Measurements from ENCODE around the gene HMGCS2.

HMGCS2 gene

GRCh38 chr1:119768778-119769177 lies at the start of gene HMGCS2:
Gene HMGCS2 (minus strand): TSS chr1:119768905. CDS start chr1:119768844, 61 bp downstream.
- DNase-seq: no peak

GRCh38 chr1:119818181-119818580 lies 49.5 kb upstream of the HMGCS2 start:
- no peak for DNase-seq

- peak in 1 of 2 experiments; percentile 7 for DNase-seq
Measured at GRCh38 chr1:119816407-119816806, 47.7 kb upstream of the HMGCS2 start.

- no peak for DNase-seq
Measured at GRCh38 chr1:119815928-119816327, 47.2 kb upstream of the HMGCS2 start.

DNA sequence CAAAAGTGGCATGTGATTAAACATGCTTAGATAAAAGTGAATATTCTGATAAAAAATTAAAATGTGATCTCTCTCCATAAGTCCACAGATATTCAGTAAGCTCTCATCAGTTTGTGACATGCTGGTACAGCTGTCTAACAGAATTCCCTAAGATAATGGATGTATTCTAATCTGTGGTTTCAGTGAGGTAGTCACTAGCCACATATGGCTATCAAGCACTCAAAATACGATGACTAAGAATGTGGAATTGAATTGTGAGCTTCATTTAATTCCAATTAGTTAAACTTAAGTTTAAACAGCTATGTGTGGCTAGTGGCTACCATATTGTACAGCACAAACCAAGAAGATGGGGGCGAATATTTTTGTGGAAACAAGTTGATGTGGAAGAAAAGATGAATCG lies 46.7 kb upstream of the HMGCS2 start:
- no peak for DNase-seq

DNA sequence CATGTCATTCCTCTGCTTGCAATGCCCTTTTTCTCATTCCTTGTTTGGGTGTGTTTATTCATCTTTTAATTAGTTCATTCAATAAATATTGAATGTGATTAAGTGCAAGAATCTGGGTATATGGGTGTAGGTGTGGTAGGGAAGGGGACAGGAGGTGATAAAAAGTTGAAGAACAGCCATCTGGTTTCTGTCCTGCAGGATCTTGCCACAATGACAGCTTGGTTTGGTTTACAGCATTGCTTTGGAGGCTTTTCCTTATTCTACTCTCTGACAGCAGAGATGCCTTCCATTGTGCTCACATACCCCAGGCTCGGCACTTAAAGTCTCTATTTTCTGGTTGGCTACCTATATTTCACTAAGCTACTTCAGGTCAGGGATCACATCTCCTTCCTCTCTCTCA lies 45.6 kb upstream of the HMGCS2 start:
- DNase-seq: no peak

GRCh38 chr1:119811985-119812557 lies 43.4 kb upstream of the HMGCS2 start:
- DNase-seq: no peak

DNA sequence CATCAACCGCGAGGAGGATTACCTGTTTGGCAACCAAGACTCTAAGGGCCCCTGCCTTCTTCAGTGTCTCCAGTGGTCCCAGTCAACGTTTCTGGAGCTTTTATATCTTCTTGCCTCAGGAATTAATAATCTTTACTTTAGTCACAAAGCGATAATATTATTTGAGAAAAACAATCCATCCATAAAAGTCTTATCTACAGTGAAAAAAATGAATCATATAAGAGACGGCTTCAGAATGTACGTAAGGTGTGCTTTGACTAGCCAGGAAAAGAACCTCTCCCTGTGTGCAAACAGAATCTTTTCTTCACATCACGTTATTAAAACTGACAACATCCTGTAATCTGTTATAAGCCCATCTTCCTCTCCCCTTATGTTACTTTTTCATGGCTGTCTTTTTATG lies 42.7 kb upstream of the HMGCS2 start, which contains the start of gene REG4:
TSS of gene REG4 (minus strand) at position 74 of the 400 bp plus-strand sequence. CDS start 2,691 bp downstream, outside the sequence.
- no peak for DNase-seq

GRCh38 chr1:119808972-119809550 lies 40.4 kb upstream of the HMGCS2 start:
- DNase-seq: peak; percentile 8 to 64

DNA sequence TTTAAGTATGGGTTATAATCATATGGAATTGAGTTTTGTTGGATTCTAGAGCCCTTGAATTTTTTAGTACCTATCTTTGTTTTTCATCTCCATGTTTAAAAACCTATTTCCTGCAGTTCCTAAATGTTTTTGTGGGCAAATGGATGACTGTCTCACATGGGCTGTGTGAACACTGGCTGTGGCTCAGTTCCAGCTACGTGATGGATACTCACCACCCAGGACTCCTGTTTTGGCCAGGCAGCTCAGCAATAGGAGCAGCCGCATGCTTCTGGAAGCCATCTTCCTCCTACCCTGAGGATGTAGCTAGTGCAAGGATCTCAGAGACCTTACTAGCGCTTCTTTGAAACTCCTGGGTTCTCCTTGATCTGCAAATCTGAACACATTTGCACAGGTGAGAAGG lies 39.8 kb upstream of the HMGCS2 start:
- DNase-seq: no peak

DNA sequence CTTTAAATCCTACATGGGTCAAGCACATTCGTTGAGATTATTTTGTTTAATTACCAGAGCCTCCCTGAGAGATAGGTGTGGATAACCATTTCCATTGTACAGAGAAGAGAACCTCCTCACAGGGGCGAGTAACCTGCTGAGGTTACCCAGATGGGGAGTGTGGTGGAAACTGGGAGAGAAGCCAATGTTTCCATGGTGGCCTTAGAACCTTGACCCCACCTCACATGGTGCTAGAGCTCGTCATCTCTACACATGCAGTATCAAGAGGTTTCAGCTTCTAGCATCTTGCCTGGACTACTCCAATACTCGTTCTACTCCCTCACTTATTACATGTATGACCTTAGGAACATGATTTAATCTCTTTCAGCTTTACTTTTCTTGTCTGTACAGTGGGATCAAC lies 37.8 kb upstream of the HMGCS2 start:
- DNase-seq: no peak

GRCh38 chr1:119805746-119806145 lies 37.0 kb upstream of the HMGCS2 start:
- DNase-seq: no peak

DNA sequence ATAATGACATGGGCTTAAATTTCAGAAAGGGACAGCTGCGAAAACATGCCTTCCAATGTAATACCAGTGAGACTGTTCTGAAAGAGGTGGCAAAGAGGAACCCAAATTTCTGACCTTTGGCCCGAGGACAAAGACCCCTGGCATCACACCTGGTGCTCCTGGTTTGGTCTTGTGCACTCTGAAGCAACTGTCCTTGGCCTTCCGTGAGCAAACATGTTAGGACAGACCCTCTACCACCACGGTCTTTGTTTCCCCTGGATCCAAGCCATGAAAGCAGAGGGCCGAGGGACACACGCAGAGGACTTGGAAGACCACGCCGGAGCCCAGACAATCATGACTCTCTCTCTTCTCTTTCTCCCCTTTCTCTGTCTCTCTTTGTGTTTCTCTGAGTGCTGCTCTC lies 36.5 kb upstream of the HMGCS2 start:
- no peak for DNase-seq

- no peak for DNase-seq
Measured at GRCh38 chr1:119799599-119800177, 31.0 kb upstream of the HMGCS2 start.

DNA sequence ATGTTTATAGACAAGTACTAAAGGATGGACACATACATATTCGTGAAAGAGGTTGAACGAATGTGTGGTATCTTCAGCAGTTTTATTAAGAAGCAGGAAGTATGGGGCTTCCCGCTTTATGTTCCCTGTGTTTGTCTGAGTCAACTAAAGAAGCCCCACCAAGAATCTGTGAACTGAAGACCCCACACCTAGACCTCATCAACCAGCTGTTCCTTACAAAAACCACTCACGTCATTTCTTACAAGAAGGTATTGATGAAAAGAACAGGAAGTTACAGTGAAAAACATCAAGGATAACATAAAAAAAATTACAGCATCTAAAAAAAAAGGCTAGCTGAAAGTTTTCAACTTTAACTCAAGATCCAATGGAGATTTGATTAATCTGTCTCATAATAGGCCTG lies 30.3 kb upstream of the HMGCS2 start:
- no peak for DNase-seq

DNA sequence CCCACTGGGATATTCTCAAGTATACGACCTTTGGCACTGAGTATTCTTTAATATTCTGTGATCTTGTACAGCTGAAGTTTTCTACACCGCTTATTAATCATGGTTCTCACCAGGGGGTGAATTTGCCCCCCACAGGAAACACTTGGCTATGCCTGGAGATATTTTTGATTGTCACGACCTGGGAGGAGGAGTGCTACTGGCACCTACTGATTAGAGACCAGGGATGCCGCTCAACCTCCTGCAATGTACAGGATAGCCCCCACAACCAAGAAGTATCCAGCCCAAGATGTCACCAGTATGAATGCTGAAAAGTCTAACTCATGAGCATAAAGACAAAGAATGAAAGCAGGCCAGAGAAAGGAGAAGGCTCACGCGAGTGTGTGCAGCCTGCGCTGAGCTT lies 28.9 kb upstream of the HMGCS2 start:
- DNase-seq: no peak

DNA sequence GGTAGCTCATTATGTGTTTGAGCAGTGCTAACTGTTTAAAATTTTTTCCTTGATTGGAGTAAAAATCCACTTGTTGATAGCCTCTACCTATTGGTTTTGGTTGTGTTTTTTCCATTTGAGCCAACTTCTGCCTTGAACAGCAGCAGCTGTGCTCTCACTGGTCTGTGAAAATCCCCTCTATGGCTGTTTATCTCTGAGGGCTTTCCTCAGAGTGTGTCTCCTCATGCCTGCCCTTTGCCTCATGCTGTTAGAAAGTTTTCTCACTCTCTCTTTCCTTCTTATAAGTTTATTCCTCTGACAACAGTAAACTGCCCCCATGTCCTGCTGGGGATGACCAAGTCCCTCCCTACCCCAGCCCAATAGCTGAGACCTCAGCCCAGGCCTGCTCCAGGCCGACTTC lies 28.5 kb upstream of the HMGCS2 start:
- DNase-seq: no peak

- DNase-seq: no peak
Measured at GRCh38 chr1:119795261-119796200, 26.8 kb upstream of the HMGCS2 start.

DNA sequence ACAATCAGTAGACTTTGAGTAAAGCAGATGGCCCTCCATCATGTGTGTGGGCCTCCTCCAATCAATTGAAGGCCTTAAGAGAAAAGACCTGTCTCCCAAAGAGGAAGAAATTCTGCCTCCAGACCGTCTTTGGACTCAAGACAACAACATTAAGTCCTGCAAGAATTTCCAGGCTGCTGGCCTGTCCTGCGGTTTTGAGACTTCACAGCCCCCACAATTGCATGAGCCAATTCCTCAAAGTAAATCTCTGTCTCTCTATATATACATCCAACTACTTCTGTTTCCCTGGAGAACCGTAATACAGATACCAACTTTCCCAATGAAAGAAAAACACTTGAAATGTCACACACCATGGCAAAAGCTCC lies 26.2 kb upstream of the HMGCS2 start:
- no peak for DNase-seq

GRCh38 chr1:119794230-119794875 lies 25.6 kb upstream of the HMGCS2 start:
- no peak for DNase-seq

- no peak for DNase-seq
Measured at GRCh38 chr1:119791377-119791776, 22.7 kb upstream of the HMGCS2 start.

DNA sequence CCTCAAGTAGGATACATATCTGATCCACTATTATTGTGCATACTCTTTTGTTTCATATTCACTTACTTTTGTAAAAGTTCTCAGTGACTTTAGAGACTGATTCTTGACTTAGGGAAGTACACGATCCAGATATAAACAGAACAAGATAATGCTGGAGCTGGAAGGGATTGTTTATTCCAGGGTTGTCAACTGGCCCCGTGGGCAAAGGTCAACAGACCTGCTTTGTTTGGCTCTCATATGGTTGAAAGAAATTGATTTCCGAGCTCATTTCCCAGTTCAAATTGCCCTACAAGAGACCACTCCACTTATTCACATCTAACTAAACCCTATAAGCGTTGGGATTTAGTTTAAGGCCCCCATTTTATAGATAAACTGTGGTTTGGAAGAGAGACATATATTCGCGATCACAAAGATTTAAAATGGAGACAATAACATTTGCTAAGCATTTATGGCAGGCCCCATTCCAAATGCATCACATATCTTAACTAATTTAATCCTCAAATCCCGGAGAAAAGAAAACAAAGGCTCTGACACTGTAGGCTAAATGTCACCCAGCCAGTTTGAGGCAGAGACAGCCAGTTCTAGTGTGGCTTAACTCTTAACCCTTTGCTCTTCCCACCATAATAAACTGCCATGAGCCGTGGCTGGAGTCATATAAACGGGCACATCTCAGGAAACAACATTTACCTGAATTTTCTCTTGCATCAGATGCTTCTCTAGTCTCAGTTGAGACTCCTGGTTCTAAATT lies 21.9 kb upstream of the HMGCS2 start:
- no peak for DNase-seq
